Chondrocyte (in vitro differentiated cells): ENCODE results near the gene PDE10A. TPM values are rescaled to one million over a fixed set of nuclear protein-coding genes. Genes with fewer than 3 reads are reported as not detected.

Source experiments
- DNase-seq: peaks from one replicate; pipeline ENCODE4 v3.0.0; 2021; ENCODE audit warnings: mixed read lengths, low spot score
- H3K27ac Mint-ChIP-seq: one replicate; pipeline ENCODE4 v1.8.0; 2021; ENCODE audit warnings: mild to moderate bottlenecking, moderate library complexity, mixed read lengths; ENCODE audit not compliant: unreplicated experiment
- H3K27me3 Mint-ChIP-seq: 2 replicates; pipeline ENCODE4 v1.8.0; 2021; ENCODE audit warnings: low read depth, mixed read lengths
- H3K36me3 Mint-ChIP-seq: 2 replicates; pipeline ENCODE4 v1.8.0; 2021; ENCODE audit warnings: low read depth, mixed read lengths
- H3K4me1 Mint-ChIP-seq: 2 replicates; pipeline ENCODE4 v1.8.0; 2021; ENCODE audit warnings: low read depth, mild to moderate bottlenecking, mixed read lengths
- H3K4me3 Mint-ChIP-seq: one replicate; pipeline ENCODE4 v1.8.0; 2021; ENCODE audit warnings: mild to moderate bottlenecking, moderate library complexity, mixed read lengths; ENCODE audit not compliant: unreplicated experiment
- H3K9me3 Mint-ChIP-seq: 2 replicates; pipeline ENCODE4 v1.8.0; 2021; ENCODE audit warnings: low read depth, mixed read lengths
- total RNA-seq: library from RNA; stranded (reverse); gene quantifications from 3 replicates; pipeline ENCODE4 v1.2.1, GENCODE V29; 2021
- TF ChIP-seq, protein P1 (sequence below): fragments of 200-600 bp; sonication (generic); IDR thresholded peaks from 2 replicates; pipeline ENCODE4 v1.5.0; 2021; ENCODE audit warnings: antibody characterized with exemption, mild to moderate bottlenecking, moderate library complexity

PDE10A gene
- total RNA-seq, 1 donor from 2014 or later: 13.7 TPM

DNA sequence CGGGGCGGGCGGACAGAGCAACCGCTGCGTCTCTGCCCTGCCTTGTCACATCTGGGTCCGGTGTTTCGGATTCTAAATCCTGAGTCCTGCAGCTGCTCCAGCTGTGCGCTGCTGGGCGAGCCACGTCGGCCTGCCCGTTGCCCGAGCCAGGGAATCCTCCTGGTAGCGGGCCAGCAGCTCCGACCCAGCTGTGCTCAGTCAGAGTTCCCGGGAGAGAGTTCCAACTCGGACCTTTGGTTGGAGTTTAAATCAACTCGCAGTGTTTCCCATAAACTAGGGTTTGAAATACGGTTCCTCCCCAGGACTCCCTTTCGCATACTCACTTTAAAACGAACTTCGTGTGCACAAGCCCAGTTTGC, 315 bp upstream of the PDE10A start:
- Mint-ChIP-seq H3K9me3 (no peaks in the 10 kb centered on the region), H3K4me3 (peak overlapping the region; percentile 77), H3K27ac (peak overlapping the region; percentile 88), H3K4me1 (peaks cover 27% of the 10 kb centered on the region), H3K27me3 (peaks cover 19% of the 10 kb centered on the region), H3K36me3 (no peaks in the 10 kb centered on the region)
- no peak for DNase-seq
- TF ChIP-seq, protein P1, sequence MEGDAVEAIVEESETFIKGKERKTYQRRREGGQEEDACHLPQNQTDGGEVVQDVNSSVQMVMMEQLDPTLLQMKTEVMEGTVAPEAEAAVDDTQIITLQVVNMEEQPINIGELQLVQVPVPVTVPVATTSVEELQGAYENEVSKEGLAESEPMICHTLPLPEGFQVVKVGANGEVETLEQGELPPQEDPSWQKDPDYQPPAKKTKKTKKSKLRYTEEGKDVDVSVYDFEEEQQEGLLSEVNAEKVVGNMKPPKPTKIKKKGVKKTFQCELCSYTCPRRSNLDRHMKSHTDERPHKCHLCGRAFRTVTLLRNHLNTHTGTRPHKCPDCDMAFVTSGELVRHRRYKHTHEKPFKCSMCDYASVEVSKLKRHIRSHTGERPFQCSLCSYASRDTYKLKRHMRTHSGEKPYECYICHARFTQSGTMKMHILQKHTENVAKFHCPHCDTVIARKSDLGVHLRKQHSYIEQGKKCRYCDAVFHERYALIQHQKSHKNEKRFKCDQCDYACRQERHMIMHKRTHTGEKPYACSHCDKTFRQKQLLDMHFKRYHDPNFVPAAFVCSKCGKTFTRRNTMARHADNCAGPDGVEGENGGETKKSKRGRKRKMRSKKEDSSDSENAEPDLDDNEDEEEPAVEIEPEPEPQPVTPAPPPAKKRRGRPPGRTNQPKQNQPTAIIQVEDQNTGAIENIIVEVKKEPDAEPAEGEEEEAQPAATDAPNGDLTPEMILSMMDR: no peak

DNA sequence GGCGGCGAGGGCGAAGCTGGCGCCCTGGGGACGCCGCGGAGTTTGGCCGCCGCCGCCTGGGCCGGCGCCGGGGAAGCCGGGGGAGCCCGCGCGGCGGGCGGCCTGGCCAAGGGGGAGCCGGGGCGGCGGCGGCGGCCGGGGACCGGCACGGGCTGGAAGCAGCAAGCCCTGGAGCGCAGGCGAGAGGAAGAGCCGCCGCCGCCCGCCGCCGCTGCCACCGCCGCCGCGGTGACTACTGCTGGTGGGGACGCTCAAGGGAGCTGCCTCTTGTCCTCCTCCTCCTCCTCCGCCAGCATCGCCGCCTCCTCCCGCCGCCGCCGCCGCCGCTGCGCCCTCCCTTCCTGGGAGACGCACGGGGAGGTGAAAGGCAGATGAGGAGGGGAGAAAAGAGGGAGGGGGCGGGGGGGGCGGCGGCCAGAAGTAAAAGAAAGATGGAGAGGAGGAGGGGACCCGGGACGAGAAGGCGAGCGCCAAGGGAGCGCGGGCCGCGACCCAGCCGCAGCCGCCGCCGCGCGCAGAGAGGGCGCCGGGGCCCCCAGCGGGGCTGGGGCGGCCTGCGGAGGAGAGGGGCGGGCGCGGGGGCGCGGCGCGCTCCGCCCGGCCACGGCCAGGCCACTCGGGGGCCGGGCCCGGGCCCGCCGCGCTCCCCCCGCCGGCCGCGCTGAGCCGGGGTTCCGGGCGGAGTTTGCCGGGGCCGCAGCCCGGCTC, 846 bp downstream of the PDE10A start:
- no peaks in the 10 kb centered on the region for H3K9me3 Mint-ChIP-seq
- peaks cover 27% of the 10 kb centered on the region for H3K4me1 Mint-ChIP-seq
- H3K36me3 Mint-ChIP-seq: no peaks in the 10 kb centered on the region
- DNase-seq: no peak
- peak overlapping the region; percentile 83 for H3K4me3 Mint-ChIP-seq
- H3K27me3 Mint-ChIP-seq: peaks cover 18% of the 10 kb centered on the region
- TF ChIP-seq, protein P1: no peak
- peak overlapping the region; percentile 85 for H3K27ac Mint-ChIP-seq

GRCh38 chr6:165661664-165662025, 1.4 kb downstream of the PDE10A start:
- no peak for DNase-seq
- peaks cover 27% of the 10 kb centered on the region for H3K4me1 Mint-ChIP-seq
- H3K9me3 Mint-ChIP-seq: no peaks in the 10 kb centered on the region
- H3K27me3 Mint-ChIP-seq: peaks cover 15% of the 10 kb centered on the region
- H3K27ac Mint-ChIP-seq: peak overlapping the region; percentile 27
- TF ChIP-seq, protein P1: no peak
- peak overlapping the region; percentile 83 for H3K4me3 Mint-ChIP-seq
- no peaks in the 10 kb centered on the region for H3K36me3 Mint-ChIP-seq

DNA sequence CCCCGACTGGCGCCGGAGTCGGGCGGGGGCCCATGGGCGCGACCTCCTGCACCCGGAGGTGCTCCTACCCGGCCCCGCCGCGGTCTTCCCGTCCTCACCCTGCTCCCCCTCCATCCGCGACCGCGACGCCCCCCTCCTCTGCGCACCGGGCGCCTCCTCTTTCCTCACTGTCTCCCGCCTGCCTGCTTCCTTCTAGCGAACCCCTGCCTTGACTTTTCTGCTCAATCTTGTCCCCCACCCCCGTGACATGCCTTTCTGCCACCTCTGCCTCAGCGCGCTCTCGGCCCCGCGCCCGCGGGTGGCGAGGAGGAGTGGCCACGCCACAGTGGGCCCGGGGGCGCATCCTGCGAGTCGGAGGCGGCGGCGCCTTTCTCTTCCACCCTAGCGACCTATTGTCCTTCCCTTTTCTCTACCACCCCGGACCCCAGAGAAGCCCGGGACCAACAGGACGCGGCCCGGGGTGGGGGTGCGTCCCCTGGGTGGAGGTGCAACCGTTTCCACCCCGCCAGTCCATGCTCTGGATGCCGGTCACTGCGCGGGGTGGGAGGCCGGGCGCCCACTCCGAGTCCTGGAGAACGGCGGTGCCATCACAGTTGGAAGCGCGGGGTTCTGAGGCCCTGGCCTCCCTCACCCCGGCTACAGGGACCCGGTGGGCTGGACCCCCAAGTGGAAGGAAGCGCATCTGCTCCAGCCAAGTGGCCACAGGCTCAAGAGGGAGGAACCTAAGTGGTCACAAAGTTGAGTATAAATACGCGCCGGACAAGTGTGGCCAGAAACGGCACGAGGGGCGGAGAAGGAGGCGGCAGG, 2.0 kb downstream of the PDE10A start:
- no peak for DNase-seq
- peaks cover 27% of the 10 kb centered on the region for H3K4me1 Mint-ChIP-seq
- TF ChIP-seq, protein P1: no peak
- H3K9me3 Mint-ChIP-seq: no peaks in the 10 kb centered on the region
- peak overlapping the region; percentile 83 for H3K4me3 Mint-ChIP-seq
- no peaks in the 10 kb centered on the region for H3K36me3 Mint-ChIP-seq
- H3K27ac Mint-ChIP-seq: peak overlapping the region; percentile 27
- H3K27me3 Mint-ChIP-seq: peaks cover 11% of the 10 kb centered on the region

DNA sequence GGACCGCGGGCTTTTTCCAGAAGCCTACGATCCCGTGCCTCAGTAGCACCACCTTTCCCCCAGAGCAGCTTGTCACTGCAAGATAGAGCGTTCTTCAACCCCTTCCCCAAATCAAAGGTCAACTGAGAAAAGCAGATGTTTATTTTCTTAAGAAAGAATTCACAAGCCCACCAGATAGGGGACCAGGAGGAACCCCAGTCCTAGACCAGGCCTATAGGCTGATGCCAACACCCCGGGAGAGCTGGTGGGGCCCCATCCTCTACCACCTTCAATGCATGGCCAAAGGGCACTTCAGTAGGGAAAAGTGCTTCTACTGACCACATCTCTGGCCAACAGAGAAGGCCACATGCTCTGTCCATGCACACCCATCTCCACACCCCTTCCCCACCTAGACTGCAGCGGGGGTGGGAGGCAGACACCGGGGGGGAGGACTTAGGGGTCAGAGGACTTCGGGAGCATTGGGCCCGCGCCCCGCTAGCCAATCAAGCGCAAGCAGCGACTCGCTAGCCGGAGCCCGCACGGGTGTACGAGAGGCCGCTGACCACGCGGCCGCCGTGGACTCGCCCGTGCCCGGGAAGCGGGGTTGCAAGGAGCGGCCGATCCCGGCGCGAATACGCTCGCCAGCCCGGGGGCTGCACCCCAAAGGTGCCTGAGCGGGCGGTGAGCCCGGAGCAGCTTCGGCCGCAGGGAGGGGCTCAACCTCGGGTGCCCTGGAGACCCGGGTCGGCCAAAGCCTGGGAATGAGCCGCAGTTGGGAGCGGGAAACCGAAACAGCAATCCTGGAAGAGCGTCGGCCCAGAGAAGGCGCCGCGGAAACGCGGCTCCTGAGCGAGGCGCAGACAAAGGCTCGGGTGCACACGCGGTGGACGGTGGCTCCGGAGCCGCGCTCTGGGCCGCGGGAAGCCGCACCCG, 2.8 kb downstream of the PDE10A start:
- H3K36me3 Mint-ChIP-seq: no peaks in the 10 kb centered on the region
- no peaks in the 10 kb centered on the region for H3K9me3 Mint-ChIP-seq
- H3K27ac Mint-ChIP-seq: no peak overlapping the region
- peaks cover 24% of the 10 kb centered on the region for H3K4me1 Mint-ChIP-seq
- H3K4me3 Mint-ChIP-seq: peak overlapping the region; percentile 69
- peaks cover 8% of the 10 kb centered on the region for H3K27me3 Mint-ChIP-seq
- DNase-seq: no peak
- TF ChIP-seq, protein P1: no peak
